ENCODE measurements around the gene WNT16. TPM values are rescaled to one million over a fixed set of nuclear protein-coding genes. Genes with fewer than 3 reads are reported as not detected.

Gene WNT16
- total RNA-seq, 1 donor from 2014 or later = not detected

DNA sequence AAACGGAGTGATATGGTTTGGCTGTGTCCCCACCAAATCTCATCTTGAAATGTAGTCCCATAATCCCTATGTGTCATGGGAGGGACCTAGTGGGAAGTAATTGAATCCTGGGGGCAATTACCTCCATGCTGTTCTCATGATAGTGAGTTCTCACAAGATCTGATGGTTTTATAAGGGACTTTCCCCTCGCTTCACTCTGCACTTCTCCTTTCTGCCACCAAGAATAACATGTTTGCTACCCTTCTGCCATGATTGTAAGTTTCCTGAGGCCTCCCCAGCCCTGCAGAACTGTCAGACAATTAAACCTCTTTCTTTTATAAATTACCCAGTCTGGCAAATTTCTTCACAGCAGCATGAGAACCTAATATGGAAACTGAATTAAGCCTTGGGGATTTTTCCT, 48.2 kb downstream of the WNT16 start:
- Mint-ChIP-seq H3K4me1 (peaks cover 27% of the 10 kb centered on the region), H3K4me3 (no peak overlapping the region), H3K9me3 (no peaks in the 10 kb centered on the region), H3K27me3 (no peaks in the 10 kb centered on the region), H3K36me3 (ENCODE audit: low read depth) (peaks cover 64% of the 10 kb centered on the region), H3K27ac (no peak overlapping the region)
- no peak for DNase-seq
- intact Hi-C loops (cut with micrococcal nuclease) = loop anchor here (10.0 kb wide), 1 partner anchor 422 kb away; the partner anchor contains the start of gene ING3

DNA sequence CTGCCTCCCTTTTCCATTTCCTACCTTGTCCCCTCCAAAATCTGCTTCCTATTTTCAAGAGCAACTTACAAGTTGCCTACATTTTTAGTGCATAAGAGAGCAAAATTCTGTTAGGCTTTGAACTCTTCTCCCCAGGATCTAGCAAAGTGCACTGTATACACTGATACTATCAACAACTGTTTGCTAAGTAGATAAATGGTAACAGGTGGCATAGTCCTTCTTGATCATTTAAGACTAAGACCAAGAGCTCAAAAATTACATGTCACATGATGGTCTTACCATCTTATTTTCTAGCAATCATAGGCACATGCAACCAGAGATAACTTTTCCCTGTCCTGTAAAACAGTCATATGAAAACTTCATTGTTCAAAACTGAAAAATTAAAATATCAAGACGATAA, 51.1 kb downstream of the WNT16 start:
- intact Hi-C loops (cut with micrococcal nuclease) = loop anchor here (10.0 kb wide), 1 partner anchor 425 kb away; the partner anchor contains the start of gene ING3

DNA sequence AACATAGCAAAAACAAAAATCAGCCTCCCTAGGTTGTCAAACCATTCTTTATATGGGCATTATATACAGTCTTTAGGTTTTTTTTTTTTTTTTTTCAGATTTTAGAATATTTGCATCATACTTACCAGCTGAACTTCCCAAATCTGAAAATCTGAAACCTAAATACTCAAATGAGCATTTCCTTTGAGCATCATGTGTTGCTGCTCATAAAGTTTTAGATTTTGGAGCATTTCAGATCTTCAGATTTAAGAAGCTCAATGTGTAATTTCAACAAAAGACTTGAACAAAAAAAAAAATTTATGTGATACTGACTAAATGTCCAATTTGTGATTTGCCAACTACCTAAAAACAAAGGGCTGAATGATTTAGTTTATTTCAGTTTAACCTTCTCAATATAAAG, 53.7 kb downstream of the WNT16 start:
- Mint-ChIP-seq H3K4me3 (no peak overlapping the region), H3K27me3 (no peaks in the 10 kb centered on the region), H3K36me3 (ENCODE audit: low read depth) (peaks cover 47% of the 10 kb centered on the region), H3K27ac (no peak overlapping the region), H3K9me3 (no peaks in the 10 kb centered on the region), H3K4me1 (peaks cover 50% of the 10 kb centered on the region)
- no peak for DNase-seq
- intact Hi-C loops (cut with micrococcal nuclease) = no loop called here

More for the DNA sequence above, 51.1 kb downstream of the WNT16 start:
- DNase-seq = no peak
- H3K27me3 Mint-ChIP-seq = no peaks in the 10 kb centered on the region
- H3K27ac Mint-ChIP-seq = no peak overlapping the region
- no peaks in the 10 kb centered on the region for H3K9me3 Mint-ChIP-seq
- H3K36me3 Mint-ChIP-seq (ENCODE audit: low read depth) = peaks cover 64% of the 10 kb centered on the region
- H3K4me1 Mint-ChIP-seq = peaks cover 37% of the 10 kb centered on the region
- no peak overlapping the region for H3K4me3 Mint-ChIP-seq

DNA sequence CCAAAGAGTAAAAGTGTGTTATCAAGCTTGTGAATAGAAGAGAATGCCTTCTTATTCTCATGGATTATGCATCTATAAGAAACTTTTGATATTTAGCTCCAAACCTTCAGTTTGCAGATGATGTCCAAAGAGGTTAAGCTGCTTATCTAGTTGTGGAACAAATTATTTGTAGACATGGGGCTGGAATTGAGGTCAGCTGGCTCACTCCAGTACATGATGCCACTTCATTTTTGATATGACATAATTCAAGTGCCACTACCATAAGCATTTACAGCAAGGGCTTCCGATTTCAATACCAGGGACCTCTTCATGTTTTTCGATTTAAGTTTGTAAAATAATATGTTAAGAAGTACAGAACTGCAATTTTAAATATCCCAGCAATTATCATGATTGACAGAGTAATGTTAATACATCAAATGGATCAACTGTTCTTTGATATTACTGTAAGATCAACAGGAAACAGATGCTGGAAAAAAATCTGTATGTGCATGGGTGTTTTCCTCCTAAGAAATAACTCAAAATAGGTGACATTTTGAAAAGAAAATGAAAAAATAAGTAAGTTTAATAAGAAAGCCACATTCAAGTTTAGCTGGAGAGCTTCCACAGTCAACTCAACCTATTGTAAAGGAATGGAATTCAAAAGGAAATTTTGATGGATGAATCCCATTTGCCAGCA, 54.6 kb downstream of the WNT16 start:
- H3K27ac Mint-ChIP-seq = no peak overlapping the region
- no peaks in the 10 kb centered on the region for H3K9me3 Mint-ChIP-seq
- no peaks in the 10 kb centered on the region for H3K27me3 Mint-ChIP-seq
- H3K36me3 Mint-ChIP-seq (ENCODE audit: low read depth) = peaks cover 43% of the 10 kb centered on the region
- no peak overlapping the region for H3K4me3 Mint-ChIP-seq
- intact Hi-C loops (cut with micrococcal nuclease) = no loop called here
- H3K4me1 Mint-ChIP-seq = peaks cover 52% of the 10 kb centered on the region
- no peak for DNase-seq

DNA sequence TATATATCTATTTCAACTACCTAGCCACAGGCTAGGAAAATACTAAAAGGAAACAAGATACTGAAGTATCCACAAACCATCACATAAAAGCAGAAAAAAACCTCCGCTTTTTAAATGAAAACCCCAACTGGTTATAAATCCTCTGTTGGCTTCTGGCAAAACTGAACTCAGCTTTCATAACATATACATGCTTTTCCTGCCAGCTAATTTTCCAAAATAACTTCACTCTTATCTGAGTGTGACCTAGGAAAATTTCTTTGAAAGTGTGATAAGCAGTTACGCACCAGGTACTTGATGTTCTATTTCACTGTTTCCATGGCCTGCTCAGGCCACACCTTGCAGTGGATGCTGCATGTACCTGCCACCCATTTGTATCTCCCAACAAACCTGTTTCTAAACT, 55.5 kb downstream of the WNT16 start:
- no peaks in the 10 kb centered on the region for H3K9me3 Mint-ChIP-seq
- DNase-seq = no peak
- intact Hi-C loops (cut with micrococcal nuclease) = no loop called here
- H3K27ac Mint-ChIP-seq = peak overlapping the region; percentile 5
- peak overlapping the region; percentile 21 for H3K4me3 Mint-ChIP-seq
- peaks cover 60% of the 10 kb centered on the region for H3K4me1 Mint-ChIP-seq
- H3K36me3 Mint-ChIP-seq (ENCODE audit: low read depth) = peaks cover 48% of the 10 kb centered on the region
- H3K27me3 Mint-ChIP-seq = no peaks in the 10 kb centered on the region

DNA sequence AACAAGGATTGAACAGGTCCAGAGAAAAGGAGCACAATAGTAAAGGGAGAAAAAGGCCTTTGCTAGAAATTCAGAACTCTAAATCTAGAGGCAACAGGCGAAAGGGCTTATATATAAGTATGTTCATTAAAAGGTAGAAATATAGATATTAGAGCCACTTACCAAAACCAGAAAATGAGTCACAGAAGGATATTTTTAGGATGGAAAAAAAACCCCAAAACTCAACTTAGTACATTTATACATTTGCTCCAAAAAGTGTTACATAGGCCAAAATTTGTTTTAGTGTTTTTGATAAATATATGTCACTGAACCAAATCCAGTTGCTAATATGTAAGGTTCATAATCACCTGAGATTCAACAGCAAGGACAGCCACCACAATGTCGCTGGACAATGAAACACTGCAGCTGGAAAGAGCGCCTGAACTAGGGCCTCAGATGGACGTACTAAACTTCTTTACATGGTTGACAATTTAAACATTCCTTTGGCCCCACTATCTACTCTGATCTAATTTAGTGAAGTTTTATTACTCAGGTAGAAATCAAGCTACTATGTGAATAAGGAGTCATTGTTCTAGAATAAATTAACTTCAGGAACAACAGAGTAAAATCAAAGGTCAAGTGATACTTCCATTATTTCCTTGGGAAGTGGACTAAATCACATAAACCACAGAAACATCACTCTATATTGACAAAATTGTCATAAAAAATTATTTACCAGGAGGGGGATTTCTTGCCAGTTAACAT, 56.4 kb downstream of the WNT16 start:
- no peak overlapping the region for H3K27ac Mint-ChIP-seq
- H3K9me3 Mint-ChIP-seq = no peaks in the 10 kb centered on the region
- no peaks in the 10 kb centered on the region for H3K27me3 Mint-ChIP-seq
- no peak for DNase-seq
- peaks cover 46% of the 10 kb centered on the region for H3K36me3 Mint-ChIP-seq (ENCODE audit: low read depth)
- intact Hi-C loops (cut with micrococcal nuclease) = loop anchor here (1.0 kb wide), 2 partner anchors 10 to 13 kb away; no protein-coding TSS in a partner anchor
- H3K4me1 Mint-ChIP-seq = peaks cover 64% of the 10 kb centered on the region
- peak overlapping the region; percentile 24 for H3K4me3 Mint-ChIP-seq

DNA sequence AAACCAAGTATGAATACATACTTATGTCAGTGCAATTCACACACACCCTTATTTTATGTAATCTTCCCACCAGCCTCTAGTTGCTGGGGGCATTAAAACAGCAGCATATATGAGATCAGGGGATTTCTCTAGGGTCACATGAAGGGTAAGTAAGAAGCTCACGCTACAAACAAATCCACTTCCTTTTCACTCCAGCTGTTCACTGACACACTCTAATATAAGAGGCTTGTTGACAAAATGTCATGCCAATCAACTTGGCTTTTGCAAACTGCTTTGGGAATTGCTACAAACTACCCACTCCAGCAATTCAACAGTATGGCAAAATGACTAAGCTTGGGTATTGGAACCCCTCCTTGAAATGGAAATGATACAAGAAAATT, 57.0 kb downstream of the WNT16 start:
- H3K27me3 Mint-ChIP-seq = no peaks in the 10 kb centered on the region
- intact Hi-C loops (cut with micrococcal nuclease) = loop anchor here (1.0 kb wide), 2 partner anchors 10 to 13 kb away; no protein-coding TSS in a partner anchor
- H3K4me1 Mint-ChIP-seq = peaks cover 67% of the 10 kb centered on the region
- DNase-seq = no peak
- peaks cover 43% of the 10 kb centered on the region for H3K36me3 Mint-ChIP-seq (ENCODE audit: low read depth)
- H3K4me3 Mint-ChIP-seq = peak overlapping the region; percentile 16
- H3K9me3 Mint-ChIP-seq = no peaks in the 10 kb centered on the region
- H3K27ac Mint-ChIP-seq = no peak overlapping the region

DNA sequence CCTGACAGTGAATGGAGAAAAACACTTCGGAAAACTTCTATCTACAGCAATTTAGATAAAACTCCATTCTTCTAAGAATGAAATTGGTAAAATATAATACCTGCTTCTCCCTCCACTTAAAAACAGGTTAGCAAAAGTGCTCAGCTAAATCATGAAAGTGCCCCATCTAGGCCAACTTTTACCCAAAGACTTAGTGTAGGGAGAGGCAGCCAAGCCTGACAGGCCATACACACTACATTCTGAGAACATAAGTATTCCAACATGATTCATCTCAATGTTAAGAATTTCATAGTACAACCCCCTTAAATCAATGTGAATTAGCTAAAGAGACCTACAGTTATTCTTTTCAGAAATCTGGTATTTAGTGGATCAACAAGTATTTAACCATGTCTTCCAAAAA, 60.1 kb downstream of the WNT16 start:
- Mint-ChIP-seq H3K27ac (no peak overlapping the region), H3K9me3 (no peaks in the 10 kb centered on the region), H3K27me3 (no peaks in the 10 kb centered on the region), H3K4me3 (no peak overlapping the region), H3K36me3 (ENCODE audit: low read depth) (peaks cover 42% of the 10 kb centered on the region), H3K4me1 (peaks cover 71% of the 10 kb centered on the region)
- no peak for DNase-seq
- intact Hi-C loops (cut with micrococcal nuclease) = no loop called here

DNA sequence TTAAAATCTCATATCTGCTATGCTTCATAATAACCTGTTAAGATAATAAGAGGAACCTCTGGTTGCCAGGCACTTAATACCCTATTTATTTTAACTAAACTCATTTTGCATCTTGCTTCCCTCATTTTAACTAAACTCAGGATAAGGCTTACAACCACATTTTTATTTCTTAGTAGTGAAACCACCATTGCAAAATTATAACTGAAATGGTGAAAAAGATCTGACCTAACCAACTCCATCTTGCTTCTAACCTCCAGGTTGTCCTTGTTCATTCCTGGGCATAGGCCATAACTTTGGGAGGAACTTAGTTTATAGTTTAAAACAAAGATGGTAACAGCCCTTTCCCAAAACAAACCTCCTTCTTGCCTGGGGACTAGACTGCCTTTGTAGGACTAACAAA, 61.3 kb downstream of the WNT16 start:
- Mint-ChIP-seq H3K4me1 (peaks cover 66% of the 10 kb centered on the region), H3K9me3 (no peaks in the 10 kb centered on the region), H3K27ac (peak overlapping the region; percentile 16), H3K27me3 (no peaks in the 10 kb centered on the region), H3K4me3 (peak overlapping the region; percentile 43), H3K36me3 (ENCODE audit: low read depth) (peaks cover 45% of the 10 kb centered on the region)
- DNase-seq = no peak
- intact Hi-C loops (cut with micrococcal nuclease) = no loop called here

DNA sequence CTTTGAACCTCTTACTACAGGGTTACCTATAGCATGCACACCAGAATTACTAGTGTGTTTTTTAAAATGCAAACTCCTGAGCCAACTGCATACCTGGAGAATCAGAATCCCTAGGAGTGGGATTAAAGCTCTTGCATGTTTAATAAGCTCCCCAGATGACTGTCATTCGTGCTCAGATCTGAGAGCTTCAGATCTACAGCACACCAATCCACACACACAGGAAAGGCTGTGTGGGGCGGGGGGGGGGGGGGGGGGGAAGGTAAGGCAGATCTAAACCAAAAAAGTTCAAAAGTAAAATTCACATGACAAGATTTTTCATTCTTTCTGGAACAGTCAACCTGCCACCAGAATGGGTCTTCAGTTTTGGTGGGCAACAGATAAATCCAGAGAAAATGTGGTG, 61.8 kb downstream of the WNT16 start:
- H3K27me3 Mint-ChIP-seq = no peaks in the 10 kb centered on the region
- peak overlapping the region; percentile 43 for H3K4me3 Mint-ChIP-seq
- no peak for DNase-seq
- intact Hi-C loops (cut with micrococcal nuclease) = no loop called here
- H3K27ac Mint-ChIP-seq = peak overlapping the region; percentile 16
- peaks cover 45% of the 10 kb centered on the region for H3K36me3 Mint-ChIP-seq (ENCODE audit: low read depth)
- H3K9me3 Mint-ChIP-seq = no peaks in the 10 kb centered on the region
- peaks cover 61% of the 10 kb centered on the region for H3K4me1 Mint-ChIP-seq

Other genes starting within 250 kb of the WNT16 start
- gene FAM3C, start 67.3 kb downstream of the WNT16 start, total RNA-seq = 77.5 and 80.2 TPM in 2 replicates

All from activated CD4-positive, alpha-beta T cell treated with anti-CD3 and anti-CD28 coated beads, Interleukin-2, amount 10 ng/mL, durations not matched to agents 24 days and 14 days (primary cell).